ENCODE data around the gene HSPBAP1.
"Not testable (repeated sequence)": the region's sequence is repeated elsewhere in the genome, so short reads cannot be mapped to it uniquely, and the experiment has no call there.

Gene HSPBAP1

GRCh38 chr3:122732682-122733525 is 60.7 kb downstream of the HSPBAP1 start:
- DNase-seq = not testable (repeated sequence)

GRCh38 chr3:122730240-122730639 is 63.4 kb downstream of the HSPBAP1 start:
- no peak for DNase-seq

GRCh38 chr3:122728756-122729514 is 64.7 kb downstream of the HSPBAP1 start:
- no peak for DNase-seq

- DNase-seq = no peak
Measured at GRCh38 chr3:122728186-122728585, 65.4 kb downstream of the HSPBAP1 start.

GRCh38 chr3:122727766-122728165 is 65.9 kb downstream of the HSPBAP1 start:
- DNase-seq = no peak

DNA sequence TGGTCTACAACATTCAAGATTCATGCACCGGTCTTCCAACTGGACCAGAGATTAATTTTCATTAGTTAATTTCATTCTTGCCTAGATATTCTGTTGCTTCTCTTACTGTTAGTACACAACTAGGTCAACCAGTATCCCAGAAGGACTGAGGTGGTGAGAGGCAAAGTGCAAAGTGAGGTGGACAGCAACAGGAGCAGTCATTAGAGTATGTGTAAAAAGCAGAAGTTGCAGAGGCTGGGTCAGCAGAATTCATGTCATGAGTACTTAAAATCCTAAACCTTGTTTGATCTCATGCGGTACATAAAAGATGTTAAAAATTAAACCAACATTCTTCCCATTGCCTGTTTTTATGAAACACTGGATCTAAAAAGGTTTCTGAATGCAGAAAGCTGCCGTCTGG is 66.3 kb downstream of the HSPBAP1 start:
- DNase-seq = no peak

DNA sequence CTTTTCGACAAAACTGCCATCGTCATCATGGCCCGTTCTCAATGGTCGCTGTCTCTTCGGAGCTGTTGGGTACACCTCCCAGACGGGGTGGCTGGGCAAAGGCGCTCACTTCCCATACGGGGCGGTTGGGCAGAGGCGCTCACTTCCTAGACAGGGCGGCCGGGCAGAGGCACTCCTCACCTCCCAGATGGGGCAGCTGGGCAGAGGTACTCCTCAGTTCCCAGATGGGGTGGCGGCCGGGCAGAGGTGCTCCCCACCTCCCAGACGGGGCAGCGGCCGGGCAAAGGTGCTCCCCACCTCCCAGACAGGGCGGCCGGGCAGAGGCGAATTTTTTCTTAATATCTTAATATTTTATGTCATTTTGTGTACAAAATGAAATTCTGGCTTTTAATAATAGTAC is 68.5 kb downstream of the HSPBAP1 start:
- no peak for DNase-seq

DNA sequence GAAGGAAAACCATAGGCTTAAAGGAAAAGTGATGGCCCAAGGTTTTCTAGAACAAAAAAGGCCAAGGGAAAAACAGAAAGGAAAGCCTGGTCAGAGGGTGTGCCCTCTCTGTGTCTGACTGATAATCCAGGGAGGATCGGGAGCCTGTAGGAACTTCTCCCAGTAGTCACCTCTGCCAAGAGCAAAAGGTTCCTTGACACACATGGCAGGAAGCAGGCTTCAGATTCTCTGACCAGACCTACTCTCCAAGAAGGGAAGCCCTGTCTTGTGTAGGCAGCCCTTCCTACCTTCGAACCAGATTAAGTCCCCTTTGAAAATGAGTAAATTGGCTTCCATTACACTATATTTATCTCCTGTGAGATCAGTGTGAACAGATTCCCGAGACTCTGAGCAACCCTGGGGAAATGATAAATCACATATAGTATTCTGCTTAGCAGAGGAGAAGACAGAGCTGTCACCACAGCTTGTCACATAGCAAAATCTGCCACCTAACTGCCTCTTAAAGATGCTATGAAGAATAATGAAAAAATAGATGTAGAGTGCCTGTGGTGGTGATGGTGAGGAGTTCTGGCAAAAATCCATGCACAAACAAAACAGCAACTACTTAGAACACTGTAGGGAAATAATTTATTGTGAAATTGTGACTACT is 74.2 kb downstream of the HSPBAP1 start:
- DNase-seq = no peak

- DNase-seq = no peak
Measured at GRCh38 chr3:122716667-122717066, 77.0 kb downstream of the HSPBAP1 start.

DNA sequence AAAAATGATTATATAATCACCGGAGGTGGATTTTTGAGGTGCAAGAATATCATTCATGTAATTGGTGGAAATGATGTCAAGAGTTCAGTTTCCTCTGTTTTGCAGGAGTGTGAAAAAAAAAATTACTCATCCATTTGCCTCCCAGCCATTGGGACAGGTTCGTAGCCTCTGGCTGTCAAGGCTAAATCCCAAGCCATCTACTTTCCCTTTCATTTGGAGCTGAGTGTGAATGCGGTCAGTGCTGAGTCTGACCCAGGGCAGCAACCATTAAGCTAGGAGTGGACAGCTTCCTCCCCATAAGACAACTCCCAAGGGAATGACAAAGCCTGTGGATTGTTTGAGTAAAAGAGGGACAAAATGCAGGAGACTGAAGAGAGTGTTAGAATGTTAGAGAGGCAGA is 79.4 kb downstream of the HSPBAP1 start:
- DNase-seq = no peak

GRCh38 chr3:122710616-122711251 is 82.9 kb downstream of the HSPBAP1 start:
- DNase-seq = not testable (repeated sequence)

- no peak for DNase-seq
Measured at GRCh38 chr3:122705379-122705778, 88.3 kb downstream of the HSPBAP1 start.

GRCh38 chr3:122700193-122700592 is 93.4 kb downstream of the HSPBAP1 start:
- no peak for DNase-seq

DNA sequence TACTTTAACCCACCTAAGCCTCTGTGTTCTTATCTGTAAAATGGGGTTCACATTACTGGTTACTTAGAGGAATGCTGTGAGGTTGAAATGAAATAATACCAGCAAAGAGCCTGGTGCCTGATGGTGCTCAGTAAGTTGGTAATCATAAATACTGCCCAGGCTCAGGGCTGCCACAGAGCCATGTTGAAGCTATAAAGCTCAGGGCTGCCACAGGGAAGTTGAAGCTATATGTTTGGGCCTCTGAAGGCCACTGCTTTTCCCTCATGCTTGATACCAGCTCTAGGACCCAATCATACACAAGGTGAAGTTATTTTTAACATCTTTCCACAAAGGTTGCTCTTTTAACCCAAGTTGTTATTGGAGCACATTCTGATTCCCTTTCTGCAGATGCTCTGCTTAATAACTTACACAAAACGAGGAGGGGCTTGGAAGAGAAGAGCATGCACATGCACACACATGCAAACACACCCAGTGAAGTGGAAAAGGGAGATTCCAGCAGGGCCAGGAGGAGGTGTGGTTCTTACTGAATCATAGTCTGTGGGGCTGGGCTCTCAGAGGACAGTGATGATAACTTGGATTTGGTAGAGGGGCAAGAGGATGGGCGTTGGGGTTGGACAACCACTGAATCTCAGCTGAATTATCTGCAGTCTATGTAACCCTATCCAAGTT is 95.5 kb downstream of the HSPBAP1 start:
- no peak for DNase-seq

GRCh38 chr3:122695927-122696561 is 97.6 kb downstream of the HSPBAP1 start:
- no peak for DNase-seq

DNA sequence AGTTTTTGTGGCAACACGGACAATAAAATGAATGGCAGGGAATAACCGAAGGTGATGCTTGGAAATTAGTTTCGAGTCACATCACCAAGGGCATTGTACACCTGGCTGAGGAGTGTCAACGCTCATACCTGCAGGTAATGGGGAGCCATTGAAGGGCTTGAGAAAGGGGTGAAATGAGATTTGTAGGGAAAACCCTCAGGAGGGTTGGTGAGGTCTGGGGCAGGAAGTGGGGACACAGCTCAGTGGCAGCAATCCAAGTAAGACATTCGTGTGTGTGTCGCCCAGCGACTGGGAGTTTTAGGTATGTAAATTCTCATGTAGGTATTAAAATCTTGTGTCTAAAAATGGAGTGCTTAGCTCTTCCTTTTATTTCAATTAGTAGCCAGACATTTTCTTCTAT is 98.7 kb downstream of the HSPBAP1 start:
- no peak for DNase-seq

DNA sequence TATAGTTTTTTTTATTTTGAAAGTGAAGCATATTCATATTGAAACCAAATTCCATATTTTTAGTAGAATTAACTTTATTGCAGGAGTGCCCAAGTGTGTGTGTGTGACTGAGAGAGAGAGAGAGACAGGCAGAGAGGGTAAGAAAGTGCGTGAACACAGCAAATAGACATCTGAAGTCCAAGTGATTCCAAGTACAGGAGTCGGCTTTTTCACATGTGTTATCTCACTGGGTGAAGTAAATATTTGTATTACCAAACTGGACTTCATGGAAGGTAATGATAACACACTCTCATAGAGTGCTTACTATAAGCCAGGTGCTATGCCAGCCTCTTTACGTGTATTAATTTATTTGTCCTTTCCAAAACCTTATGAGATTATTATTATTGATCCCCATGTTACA is 101.0 kb downstream of the HSPBAP1 start:
- DNase-seq = no peak

- DNase-seq = no peak
Measured at GRCh38 chr3:122691195-122691594, 102.4 kb downstream of the HSPBAP1 start.

DNA sequence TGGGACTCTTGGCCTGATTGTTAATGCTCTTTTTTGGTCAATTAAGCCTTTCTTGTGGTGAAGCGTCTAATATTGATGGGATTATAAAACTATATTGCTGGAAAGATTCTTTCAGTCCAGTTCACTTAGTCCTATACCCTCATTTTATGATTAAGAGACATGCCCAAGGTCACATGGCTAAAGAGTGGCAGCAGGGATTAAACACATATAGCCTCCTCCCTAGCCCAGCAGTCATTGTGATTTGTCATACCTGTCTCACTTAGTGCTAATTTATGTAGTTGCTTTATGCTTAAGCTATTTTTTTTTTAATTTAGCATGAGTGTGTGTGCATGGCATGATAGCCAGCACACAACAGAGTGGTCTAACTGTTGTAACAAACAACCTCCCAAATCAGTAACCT is 103.5 kb downstream of the HSPBAP1 start:
- no peak for DNase-seq
